GM21717 (cell line): ENCODE results near the gene MICAL3.
"Not testable (repeated sequence)": the region's sequence is repeated elsewhere in the genome, so short reads cannot be mapped to it uniquely, and the experiment has no call there.

Experiments
- ATAC-seq: cut with Tn5 transposase; IDR thresholded peaks from one replicate; pipeline ENCODE4 v1.9.1; 2021; ENCODE audit warnings: mild to moderate bottlenecking, moderate library complexity; ENCODE audit not compliant: unreplicated experiment

The MICAL3 gene

DNA sequence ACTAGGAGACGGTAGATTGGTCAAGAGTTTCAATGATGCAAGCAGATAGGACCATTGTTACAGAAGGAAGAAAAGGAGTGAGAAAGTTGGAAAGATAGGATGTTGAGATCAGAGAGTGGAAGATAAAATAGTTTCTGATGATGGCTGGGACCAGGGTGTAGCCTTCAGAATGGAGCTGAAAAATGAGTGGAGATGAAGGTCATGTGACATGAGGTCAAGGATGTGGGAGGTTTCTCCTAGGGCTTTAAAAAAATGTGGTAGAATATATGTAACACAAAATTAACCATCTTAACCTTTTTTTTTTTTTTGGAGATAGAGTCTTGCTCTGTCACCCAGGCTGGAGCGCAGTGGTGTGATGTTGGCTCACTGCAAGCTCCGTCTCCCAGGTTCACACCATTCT lies 35.1 kb upstream of the MICAL3 start:
- no peak for ATAC-seq

DNA sequence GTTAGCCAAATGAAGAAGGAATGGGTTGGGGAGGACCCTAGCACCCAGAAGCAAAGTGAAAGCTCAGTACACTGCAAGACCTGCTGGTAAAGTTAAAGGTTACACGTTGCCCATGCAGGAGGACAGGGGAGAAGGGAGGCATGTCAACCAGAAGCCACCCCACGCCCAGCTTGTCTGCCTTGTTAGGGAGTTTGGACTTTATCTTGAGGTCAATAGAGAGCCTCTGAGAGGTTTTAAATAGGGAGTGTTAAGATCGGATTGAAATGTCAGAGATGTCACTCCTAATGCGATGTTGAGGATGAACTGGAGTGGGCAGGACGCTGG lies 34.7 kb upstream of the MICAL3 start:
- ATAC-seq: no peak

DNA sequence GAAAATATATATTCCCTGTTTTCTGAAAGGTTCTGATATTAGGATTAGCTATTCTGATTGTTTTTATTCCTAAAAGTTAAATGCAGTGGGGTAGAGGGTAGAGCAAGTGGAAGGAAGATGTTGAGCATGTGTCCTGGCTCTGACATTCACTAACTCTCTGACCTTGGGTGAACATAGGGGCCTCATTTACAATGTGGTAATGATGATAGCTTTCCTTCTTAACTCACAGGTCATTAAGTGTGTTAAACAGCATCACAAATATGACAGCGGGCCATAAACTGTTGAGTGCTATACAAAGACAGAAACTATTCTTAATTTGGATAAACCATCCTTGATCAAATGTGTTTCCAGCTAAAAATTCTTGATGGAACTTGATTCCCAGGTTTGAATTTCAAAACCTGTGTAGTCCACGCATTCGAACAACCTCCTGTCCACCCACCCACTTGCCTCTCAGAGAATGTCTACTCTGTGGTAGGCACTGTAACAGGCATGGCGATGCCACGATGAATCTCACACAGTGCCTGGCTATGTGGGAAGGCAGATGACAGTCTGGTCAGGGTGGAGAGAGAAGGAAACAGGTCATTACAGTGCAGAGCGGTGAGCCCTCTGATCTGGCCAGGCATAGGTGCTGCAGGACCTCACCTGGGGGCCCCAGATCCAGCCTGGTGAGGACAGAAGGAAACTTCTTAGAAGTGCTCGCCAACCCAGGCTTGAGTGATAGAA lies 34.2 kb upstream of the MICAL3 start:
- ATAC-seq: no peak

DNA sequence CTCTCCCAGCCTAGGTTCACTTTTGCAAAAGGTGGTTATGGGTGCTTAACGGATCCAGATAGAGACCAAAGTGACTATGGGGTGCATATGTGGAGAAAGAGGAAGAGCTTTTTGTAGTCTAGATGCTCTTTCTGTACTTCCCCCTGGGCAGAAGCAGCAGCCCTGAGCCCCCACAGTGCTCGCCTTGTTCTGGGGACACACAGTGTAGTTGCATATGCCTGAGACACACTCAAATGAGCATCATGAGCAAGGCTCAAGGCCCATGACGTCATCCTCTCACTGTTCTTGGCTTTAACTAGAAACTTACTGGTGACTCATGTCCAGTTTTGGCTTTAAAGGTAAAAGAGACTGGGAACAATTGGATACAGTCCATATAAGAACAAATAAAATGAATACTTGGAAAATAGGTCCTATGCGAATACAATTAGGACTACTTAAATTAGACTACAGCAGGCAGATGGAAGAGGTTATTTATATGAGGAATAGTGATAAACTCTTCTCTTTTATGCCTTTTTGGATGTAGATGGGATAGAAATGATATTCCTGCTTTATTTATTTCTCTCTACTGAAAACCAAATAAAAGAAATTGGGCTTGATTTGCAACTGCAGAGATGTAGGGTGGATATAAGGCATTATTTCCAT lies 33.3 kb upstream of the MICAL3 start:
- ATAC-seq: peak; percentile 45

DNA sequence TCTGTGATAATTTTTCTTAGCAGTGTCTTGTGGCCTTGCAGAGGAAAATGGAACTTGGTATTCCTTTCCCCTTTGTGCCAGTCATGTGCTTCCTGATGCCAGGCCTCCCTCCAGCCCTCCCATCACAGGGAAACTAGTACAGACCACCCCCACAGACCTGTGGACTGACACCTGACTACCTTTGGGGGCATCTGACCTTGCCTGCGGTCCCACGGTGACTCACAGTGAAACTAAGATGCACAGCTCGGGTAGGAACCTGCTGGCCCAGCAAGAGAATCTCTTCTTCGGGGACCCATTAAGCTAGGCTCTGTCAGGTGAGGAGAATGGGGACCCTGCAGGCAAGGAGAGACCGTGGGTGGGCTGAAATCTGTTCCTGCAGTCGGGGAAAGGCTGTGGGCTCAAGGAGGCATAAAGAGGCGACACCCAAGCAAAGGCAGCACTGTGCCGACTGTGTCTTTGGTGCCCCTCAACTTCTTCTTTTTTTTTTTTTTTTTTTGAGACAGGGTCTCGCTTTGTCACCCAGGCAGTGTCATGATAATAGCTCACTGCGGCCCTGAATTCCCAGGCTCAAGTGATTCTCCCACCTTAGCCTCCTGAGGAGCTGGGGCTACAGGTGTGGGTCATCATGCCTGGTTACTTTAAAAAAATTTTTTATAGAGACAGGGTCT lies 32.6 kb upstream of the MICAL3 start:
- peak; percentile 65 for ATAC-seq

DNA sequence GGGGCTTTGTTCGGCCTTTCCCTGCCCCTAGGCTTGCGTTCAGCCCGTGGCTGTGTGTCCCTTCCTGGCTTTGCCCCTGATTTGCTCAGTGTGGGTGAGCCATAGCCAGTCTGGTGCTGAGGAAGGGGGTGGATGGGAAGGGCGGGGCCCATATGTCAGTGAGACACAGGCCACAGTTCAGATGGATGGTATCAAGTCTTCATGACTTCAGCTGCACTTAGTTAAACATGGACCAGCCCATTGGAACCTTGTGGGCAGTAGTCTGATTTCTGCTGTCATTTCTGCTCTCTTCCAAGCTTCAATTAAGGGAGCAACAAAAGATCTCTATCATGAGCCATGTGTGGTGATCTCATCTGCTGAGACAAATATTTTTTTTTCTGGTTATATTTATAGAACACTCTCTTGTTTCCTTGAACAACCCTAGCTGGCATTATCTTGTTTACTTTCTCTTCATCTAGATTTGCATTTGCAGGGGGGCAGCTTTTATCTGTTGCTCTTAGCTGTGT lies 31.9 kb upstream of the MICAL3 start:
- no peak for ATAC-seq

DNA sequence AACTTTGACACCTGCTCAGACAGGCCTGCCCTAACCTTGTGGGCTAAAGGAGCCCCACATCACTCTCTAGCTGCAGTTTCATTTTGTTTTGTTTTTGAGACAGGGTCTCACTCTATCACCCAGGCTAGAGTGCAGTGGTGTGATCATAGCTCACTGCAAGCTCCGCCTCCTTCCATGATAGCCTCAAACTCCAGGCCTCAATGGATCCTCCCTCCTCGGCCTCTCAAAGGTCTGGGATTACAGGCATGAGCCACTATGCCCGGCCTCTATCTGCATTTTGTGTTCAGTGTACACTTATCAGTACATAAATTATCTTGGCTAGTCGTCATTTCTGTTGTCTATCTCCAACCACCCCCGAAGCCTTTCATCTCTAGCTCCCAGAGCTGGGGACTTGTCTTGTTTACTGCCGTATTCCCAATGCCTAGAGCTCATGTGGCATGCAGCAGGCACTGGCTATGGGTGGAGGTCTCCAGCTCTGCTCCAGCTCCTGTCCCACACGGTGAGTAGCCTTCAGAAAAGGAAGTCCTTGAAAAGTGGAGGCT lies 31.3 kb upstream of the MICAL3 start:
- ATAC-seq: no peak

DNA sequence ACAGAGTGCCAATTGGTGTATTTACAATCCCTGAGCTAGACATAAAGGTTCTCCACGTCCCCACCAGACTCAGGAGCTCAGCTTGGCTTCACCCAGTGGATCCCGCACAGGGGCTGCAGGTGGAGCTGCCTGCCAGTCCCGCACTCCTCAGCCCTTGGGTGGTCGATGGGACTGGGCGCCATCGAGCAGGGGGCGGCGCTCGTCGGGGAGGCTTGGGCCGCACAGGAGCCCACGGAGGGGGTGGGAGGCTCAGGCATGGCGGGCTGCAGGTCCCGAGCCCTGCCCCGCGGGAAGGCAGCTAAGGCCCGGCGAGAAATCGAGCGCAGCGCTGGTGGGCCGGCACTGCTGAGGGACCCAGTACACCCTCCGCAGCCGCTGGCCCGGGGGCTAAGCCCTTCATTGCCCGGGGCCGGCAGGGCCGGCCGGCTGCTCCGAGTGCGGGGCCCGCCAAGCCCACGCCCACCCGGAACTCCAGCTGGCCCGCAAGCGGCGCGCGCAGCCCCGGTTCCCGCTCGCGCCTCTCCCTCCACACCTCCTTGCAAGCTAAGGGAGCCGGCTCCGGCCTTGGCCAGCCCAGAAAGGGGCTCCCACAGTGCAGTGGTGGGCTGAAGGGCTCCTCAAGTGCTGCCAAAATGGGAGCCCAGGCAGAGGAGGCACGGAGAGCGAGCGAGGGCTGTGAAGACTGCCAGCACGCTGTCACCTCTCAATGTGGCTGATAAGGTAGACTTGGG lies 29.0 kb upstream of the MICAL3 start:
- not testable (repeated sequence) for ATAC-seq

DNA sequence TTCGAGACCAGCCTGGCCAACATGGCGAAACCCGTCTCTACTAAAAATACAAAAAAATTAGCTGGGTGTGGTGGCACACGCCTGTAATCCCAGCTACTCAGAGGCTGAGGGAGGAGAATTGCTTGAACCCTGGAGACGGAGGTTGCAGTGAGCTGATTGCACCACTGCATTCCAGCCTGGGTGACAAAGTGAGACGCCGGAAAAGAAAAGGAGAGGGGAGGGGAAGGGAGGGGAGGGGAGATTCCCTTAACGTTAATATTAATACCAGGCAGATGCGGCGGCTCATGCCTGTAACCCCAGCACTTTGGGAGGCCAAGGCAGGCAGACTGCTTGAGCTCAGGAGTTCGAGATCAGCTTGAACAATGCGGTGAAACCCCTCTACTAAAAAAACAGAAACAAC lies 26.8 kb upstream of the MICAL3 start:
- ATAC-seq: not testable (repeated sequence)

DNA sequence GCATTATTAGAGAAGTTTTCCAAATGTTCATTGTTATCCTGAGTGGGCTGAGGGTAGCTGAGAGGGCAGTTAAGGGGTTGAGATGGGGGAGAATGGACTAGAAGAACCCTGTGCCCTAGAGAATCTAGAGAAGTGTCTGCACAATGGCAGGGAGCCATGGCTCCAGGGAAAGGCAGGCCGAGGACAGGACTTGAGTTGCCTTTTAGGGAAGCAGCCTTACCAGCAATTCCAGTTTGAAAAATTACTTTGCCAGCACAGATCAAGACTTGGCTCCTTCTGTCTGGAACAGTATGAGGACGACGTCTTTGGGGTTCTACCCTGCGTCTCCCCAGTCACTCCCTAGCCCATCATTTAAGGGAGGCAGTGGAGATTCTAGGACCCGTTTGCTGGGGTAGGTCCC lies 25.7 kb upstream of the MICAL3 start:
- ATAC-seq: no peak

DNA sequence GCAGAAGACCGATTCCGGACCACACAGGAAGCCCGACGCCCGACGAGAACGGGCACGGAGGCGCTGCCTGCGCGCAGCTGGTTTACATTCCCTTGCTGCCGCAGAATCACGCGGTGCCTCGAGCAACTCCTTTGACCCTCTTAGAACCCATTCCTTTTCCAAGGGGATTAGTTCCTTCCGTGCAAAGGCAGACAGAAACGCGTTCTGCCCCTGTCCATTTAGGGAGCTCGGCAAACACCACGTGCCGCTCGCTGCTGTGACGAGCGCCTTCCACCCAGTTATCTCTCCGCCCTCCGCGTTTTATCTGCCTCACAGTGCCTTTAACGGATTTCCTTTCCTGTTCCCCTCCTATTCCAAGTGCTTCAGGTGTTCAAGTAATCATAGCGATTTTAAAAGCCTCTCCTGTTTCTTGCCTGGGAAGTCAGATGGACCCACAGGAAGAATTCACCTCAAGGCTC lies 24.1 kb upstream of the MICAL3 start:
- no peak for ATAC-seq

DNA sequence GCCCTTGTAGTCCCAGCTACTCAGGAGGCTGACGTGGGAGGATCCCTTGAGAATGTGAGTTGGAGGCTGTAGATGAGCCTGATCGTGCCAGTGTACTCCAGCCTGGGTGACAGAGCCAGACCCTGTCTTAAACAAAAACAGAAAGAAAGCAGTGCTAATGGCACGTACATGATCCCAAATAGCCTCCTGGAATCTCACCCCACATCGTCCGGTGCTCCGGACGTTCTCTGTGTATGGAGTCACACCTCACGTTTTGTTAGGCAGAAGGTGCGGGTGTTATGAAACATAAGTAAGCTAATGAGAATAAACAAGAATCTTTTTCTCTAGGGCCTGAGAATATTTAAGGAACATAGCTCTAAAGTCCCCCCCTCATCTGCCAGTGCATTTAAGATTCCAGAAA lies 23.7 kb upstream of the MICAL3 start:
- no peak for ATAC-seq

DNA sequence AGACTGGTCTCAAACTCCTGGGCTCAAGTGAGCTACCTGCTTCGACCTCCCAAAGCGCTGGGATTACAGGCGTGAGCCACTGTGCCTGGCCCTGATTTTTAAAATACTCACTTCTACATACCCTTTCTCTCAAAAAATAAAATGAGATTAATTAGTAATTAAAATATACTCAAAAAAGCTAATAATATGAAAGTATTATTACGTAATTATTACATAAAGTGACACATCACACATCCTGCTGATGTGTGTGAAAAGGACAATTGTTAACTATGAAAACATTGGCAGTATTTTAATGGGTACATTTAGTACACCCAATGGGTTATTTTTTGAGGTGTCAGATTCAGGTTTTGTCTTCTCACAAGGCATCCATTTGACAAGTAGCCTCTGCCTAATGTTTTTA lies 21.4 kb upstream of the MICAL3 start:
- ATAC-seq: no peak

DNA sequence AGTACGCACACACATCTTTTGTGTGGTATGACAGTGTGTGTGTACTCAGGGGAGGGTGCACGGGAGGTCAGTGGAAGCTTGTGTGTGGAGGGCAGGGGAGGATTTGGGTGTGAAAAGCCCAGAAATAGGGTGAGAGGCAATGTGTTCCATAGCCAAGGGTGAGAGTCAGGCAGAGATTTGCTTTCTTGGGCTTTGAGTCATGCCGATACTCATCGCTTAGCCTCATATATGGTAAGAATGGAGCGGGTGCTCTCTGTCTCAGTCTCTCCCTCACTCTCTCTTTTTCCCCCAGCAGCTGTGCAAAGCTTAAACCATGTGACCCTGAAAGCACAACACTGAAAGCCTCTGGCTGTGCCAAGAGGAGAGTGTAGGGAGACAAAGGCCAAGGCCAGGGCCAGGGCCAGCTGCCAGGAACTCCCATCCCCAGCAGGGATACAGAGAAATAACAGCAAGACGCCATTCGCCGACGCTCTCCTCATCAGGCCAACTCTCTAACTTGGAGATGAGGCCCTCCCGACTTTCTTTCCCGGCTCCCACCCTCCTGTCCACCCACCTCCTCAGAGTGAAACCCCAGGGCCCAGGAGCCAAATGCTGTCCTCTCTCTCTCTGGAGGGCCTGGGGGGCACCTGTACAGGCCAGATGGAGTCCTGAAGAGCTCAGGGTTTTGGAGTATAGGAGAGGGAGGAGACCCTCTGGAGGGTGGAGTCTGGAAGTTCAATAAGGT lies 20.3 kb upstream of the MICAL3 start:
- ATAC-seq: no peak

DNA sequence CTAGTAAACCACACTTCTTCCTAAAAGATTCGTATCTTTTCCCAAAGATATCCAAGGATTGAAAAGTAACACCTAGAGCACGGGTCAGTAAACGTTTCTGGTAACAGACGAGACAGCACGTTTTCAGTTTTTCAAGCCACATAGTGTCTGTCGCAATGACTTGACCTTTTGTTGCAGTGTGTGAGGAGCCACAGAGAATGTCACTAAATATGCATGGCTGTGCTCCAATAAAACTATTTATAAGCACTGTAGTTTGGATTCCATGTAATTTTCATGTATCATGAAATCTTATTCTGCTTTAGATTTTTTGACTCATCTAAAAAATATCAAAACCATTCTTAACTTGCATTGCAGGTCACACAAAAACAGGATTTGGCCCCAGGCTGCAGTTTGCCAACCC lies 18.3 kb upstream of the MICAL3 start:
- ATAC-seq: no peak

DNA sequence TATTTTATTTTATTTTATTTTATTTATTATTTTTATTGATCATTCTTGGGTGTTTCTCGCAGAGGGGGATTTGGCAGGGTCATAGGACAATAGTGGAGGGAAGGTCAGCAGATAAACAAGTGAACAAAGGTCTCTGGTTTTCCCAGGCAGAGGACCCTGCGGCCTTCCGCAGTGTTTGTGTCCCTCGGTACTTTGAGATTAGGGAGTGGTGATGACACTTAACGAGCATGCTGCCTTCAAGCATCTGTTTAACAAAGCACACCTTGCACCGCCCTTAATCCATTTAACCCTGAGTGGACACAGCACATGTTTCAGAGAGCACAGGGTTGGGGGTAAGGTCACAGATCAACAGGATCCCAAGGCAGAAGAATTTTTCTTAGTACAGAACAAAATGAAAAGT lies 16.5 kb upstream of the MICAL3 start:
- ATAC-seq: not testable (repeated sequence)

DNA sequence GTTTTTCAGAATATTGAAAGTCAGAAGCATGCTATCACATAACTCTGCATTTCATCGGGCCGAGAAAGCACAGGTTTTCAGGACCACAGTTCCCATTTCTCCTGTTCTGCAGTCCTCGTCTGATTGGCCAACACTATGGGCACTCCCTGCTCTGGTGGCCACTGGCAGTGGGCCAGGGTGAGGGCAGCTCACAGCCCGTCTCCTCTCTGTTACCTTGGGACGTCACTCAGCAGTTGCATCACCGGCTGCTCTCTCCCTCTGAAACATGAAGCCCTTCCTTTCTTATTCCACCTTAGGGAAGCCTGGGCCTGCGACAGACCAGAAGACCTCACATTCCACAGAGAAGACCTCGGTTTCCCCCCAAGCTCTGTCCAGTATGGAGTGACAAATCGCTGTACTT lies 11.4 kb upstream of the MICAL3 start:
- ATAC-seq: no peak

DNA sequence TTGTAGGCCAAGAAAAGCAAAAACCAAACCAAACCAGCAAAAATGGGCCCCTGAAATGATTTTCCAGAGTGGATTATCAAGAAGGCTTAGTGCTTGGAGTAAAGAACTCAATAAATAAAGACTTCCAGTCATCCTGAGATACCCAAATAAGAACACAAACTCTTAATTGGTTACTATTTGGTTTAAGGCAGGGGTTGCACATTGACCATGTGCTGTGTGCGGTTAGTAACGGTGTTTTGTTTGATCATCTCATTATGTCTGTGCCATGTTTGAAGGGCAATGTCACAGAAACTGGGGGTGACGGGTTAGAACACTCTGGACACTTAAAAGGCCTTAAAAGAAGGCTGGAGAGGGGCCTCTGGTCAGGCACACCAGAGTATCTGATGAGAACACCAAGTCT lies 9.7 kb upstream of the MICAL3 start:
- no peak for ATAC-seq

DNA sequence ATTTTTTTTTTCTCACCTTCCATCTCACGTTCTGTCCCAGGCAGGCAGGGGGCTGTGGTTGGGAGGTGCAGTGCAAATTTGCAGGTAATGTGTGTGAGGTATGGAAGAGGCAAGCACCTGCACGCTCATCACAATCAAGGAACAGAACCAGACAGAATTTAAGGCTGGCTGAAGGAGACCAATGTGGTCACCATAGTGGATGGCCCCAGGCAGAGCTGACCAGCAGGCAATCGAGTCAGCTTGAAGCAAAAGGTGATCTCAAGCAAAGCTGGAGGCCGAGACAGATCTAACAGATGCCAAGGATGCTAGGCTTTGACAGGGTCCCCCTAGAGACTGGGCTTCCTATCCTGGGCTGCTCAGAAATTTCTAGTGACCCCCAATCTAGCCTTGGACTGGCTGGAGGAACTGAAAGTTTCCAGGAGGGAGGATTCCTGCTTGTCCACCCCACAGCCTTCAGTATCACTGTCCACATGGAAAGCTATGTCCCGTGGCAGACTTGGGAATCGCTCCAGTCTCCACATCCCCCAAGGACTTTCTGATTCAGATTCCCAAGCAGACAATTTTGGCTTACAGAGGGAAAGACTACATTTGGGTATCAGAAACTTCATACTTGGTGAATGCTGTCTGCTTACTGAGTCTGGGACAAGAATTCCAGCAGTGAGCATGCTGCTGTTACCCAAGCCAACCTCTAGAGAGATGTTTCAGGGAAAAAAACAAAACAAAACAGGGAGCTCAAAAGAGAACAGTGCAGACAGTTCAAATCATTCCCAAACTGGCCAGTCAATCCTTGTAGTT lies 9.0 kb upstream of the MICAL3 start:
- ATAC-seq: no peak
